Fibroblast of peridontal ligament (primary cell): ENCODE data around the gene ARL6IP1.
"Not testable (repeated sequence)": the region's sequence is repeated elsewhere in the genome, so short reads cannot be mapped to it uniquely, and the experiment has no call there.

Experiments used
- DNase-seq: peaks from one replicate; pipeline ENCODE4 v3.0.0-alpha.2; 2010; ENCODE audit errors: extremely low read depth

The ARL6IP1 gene

DNA sequence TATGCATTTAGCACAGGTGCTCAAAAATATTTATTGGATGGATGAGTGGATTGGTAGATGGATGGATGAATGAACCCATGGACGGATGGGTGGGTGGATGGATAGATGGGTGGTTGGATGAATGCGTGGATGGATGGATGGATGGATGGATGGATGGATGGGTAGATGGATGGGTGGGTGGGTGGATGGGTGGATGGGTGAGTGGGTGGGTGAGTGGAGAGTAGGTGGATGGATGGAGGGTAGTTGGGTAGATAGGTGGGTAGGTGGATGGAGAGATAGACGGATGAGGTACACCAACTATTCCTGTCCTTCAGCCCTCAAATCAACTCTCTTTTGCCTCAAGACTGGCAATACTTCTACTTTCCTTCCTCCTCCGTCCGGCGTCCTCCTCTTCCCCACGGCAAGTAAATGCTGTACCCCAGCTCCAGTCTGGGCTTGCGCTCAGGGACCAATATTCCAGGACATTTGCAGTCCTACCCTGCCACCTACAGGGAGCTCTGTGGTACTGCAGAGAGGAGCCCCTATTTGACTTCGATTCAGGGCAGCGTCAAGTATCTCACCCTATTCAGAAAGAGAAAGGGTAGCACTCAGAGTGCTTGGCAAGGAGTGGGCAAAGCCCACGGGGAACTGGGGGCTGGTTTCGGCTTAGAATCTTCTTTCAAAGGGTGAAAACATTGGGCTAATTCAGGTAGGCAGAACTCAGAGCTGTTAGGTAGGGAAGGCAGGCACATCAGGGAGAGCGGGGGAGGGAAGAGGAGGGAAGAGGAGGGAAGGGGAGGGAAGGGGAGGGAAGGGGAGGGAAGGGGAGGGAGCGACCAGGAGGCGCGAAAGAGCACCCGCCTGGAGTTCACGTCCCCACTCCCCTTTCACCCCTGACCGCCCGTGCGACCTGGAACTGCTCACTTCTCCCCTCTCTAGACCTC, 41.5 kb downstream of the ARL6IP1 start:
- DNase-seq, result peak; percentile 3

DNA sequence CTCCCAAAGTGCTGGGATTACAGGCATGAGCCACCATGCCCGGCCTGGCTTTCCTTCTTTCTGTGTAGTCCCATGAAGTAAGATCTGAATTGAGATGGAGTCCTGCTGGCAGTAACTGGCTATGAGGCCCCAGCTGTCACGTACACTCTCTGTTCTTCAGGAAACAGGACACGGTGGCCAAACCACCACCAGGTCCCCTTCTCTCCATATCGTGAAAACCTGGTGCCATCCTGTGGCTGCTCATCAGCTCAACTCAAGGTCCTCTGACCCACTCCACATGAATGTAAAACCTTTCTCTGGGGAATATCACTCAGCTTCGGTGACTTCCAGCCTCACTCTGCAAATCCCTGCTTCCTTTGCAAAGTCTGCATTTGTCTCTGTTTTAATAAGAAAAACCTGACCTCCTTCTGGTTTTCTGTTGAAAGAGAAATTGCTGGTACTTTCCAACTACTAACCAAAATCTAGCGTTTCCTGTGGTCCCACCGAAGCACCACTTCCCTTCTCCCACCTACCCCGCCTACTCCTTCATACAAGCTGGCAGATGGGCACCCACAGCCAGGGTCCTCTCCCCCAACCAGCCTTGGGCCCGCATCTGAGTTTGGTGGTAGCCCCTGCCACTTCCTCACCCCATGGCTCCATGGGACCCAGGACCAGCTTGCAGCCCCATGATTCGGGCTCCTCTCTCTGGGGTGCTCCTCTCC, 43.2 kb downstream of the ARL6IP1 start:
- DNase-seq, result not testable (repeated sequence)

DNA sequence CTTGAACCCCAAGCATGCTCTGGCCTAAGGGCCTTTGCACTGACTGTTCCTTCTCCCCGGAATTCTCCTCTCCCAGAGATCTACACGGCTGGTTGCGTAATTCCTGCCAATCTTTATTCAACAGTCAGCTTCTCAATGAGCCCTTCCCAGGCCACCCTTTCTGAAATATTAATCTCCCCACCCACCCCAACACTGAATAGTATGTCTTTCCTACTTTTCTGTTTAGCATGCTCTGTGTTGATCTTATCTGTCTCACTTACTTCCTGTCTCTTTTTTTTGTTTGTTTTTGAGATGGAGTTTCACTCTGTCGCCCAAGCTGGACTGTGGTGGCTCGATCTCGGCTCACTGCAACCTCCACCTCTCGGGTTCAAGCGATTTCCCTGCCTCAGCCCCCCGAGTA, 44.7 kb downstream of the ARL6IP1 start:
- DNase-seq, result not testable (repeated sequence)

DNA sequence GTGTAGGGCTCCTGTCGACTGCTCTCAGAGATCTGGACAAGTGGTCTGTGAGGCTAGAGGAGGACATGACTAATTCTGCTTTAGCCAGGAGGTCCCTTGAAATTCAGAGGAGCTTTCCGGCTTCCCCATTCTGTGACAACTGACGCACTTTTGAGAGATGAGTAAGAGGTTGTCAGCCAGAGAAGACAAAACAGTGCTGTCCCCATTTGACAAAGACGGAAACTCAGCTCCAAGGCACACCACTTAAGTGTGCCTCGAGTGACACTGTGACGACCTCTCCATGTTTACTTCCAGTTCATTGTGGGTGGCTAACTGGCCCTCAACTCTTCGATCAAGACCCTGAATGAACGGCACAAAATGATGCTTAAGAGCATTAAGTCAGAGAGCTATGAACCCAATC, 58.5 kb downstream of the ARL6IP1 start:
- not testable (repeated sequence) for DNase-seq
